Endodermal cell (in vitro differentiated cells): ENCODE measurements around the gene NSMCE1. TPM values are rescaled to one million over a fixed set of nuclear protein-coding genes. Genes with fewer than 3 reads are reported as not detected.

ENCODE experiments used
- DNase-seq: peaks from one replicate; pipeline ENCODE4 v3.0.0-alpha.2; 2017
- H3K27ac ChIP-seq: 2 replicates; pipeline ENCODE4 v1.5.1; 2013; ENCODE audit warnings: mild to moderate bottlenecking, low read depth, low read length, moderate library complexity
- H3K27me3 ChIP-seq: 2 replicates; pipeline ENCODE4 v1.6.1; 2013; ENCODE audit warnings: mild to moderate bottlenecking, low read length, moderate library complexity; ENCODE audit not compliant: insufficient read depth, control insufficient read depth, poor library complexity, severe bottlenecking
- H3K36me3 ChIP-seq: 2 replicates; pipeline ENCODE4 v1.7.0; 2013; ENCODE audit warnings: mild to moderate bottlenecking, low read length, moderate library complexity; ENCODE audit not compliant: control insufficient read depth, insufficient read depth
- H3K4me1 ChIP-seq: one replicate; pipeline ENCODE4 v1.7.0; 2013; ENCODE audit warnings: low read length; ENCODE audit not compliant: control insufficient read depth, insufficient read depth
- H3K4me3 ChIP-seq: 2 replicates; pipeline ENCODE4 v1.5.1; 2013; ENCODE audit warnings: mild to moderate bottlenecking, low read length, moderate library complexity
- H3K9ac ChIP-seq: 2 replicates; pipeline ENCODE4 v1.6.1; 2013; ENCODE audit warnings: mild to moderate bottlenecking, low read length, moderate library complexity; ENCODE audit not compliant: poor library complexity, severe bottlenecking; ENCODE audit errors: extremely low read depth
- H3K9me3 ChIP-seq: 2 replicates; pipeline ENCODE4 v1.6.1; 2013; ENCODE audit warnings: mild to moderate bottlenecking, low read length, moderate library complexity; ENCODE audit not compliant: control insufficient read depth
- H3K27ac Mint-ChIP-seq: 2 replicates; pipeline ENCODE4 v1.8.0; 2020; ENCODE audit warnings: mixed read lengths
- H3K27me3 Mint-ChIP-seq: 2 replicates; pipeline ENCODE4 v1.8.0; 2021; ENCODE audit warnings: mild to moderate bottlenecking, mixed read lengths; ENCODE audit not compliant: insufficient read depth
- H3K36me3 Mint-ChIP-seq: 2 replicates; pipeline ENCODE4 v1.8.0; 2020; ENCODE audit warnings: low read depth, mixed read lengths
- H3K4me1 Mint-ChIP-seq: 2 replicates; pipeline ENCODE4 v1.8.0; 2020; ENCODE audit warnings: mixed read lengths
- H3K4me3 Mint-ChIP-seq: 2 replicates; pipeline ENCODE4 v1.8.0; 2020; ENCODE audit warnings: mild to moderate bottlenecking, moderate library complexity, mixed read lengths
- H3K9me3 Mint-ChIP-seq: 2 replicates; pipeline ENCODE4 v1.8.0; 2020; ENCODE audit warnings: mild to moderate bottlenecking, mixed read lengths
- WGBS, 2 experiments: methylation state at CpG; one replicate each; pipeline versions ENCODE4 v1.1.5 to v1.1.7; 2013; ENCODE audit warnings: missing lambda C conversion rate in 2 of 2, mixed read lengths in 1 of 2; ENCODE audit not compliant: insufficient coverage in 1 of 2, insufficient read length in 1 of 2; 5-methylcytosine and 5-hydroxymethylcytosine counted together
- total RNA-seq, 2 donors: library from RNA; stranded (reverse); fragmentation: NEBNext Ultra II Directional in 1 of 2; extraction: Animal tissue kit (Norgen Biotek cat#: 25700) in 1 of 2; gene quantifications; 2 replicates in 1 of 2; 3 replicates in 1 of 2; pipeline ENCODE4 v1.2.1, GENCODE V29; 2021
- TF ChIP-seq, protein P1 (sequence below): fragments of 200-600 bp; sonication (generic); conservative IDR thresholded peaks from 2 replicates; pipeline ENCODE4 v1.5.0; 2021; ENCODE audit warnings: antibody characterized with exemption, mild to moderate bottlenecking

The NSMCE1 gene
- total RNA-seq, 2 donors from 2014 or later: 22.3 to 22.4 TPM

DNA sequence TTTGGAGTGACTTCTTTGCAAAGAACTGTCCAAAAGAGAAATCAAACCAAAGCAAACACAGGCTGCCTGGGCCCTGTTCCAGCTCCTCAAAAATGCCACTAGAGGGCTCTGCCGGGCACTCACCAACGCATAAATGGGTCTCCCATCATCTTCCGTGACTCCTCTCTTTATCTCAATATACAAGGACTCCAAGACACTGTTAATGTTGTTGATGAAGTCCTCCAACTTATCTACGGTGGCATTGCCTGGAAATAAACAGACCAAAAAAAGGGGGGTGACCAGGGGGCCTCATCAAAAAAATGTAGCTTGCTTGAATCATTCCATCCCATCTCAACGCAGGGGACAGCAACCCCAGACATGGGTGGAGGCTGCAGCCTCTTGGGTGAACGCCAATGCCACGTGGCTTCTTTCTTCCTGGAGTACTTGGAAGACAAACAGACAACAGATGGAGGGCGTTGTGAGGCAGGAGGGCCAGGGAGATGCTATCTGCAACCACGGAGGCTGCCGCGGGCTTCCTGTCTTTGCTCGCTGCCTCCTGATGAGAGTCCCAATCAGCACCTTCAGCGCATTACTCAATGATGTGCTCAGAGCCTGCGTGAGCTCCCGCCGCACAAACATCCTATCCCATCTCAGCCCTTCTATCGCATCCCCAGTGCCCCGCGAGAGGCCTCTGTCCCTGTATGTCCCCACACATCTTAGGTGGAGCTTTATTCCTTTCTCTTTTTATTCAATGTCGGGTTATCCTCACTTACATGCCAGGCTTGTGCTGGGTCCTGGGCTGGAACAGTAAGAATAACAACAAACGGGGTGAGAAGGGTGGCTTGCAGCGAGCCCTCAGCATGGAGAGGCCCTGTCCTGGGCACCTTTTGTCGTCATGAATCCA is 33.3 kb downstream of the NSMCE1 start:
- DNase-seq: peak; percentile 76
- WGBS, 2 experiments: 75 to 77% methylated on average over 11 to 23 of the region's 23 CpGs
- TF ChIP-seq, protein P1, sequence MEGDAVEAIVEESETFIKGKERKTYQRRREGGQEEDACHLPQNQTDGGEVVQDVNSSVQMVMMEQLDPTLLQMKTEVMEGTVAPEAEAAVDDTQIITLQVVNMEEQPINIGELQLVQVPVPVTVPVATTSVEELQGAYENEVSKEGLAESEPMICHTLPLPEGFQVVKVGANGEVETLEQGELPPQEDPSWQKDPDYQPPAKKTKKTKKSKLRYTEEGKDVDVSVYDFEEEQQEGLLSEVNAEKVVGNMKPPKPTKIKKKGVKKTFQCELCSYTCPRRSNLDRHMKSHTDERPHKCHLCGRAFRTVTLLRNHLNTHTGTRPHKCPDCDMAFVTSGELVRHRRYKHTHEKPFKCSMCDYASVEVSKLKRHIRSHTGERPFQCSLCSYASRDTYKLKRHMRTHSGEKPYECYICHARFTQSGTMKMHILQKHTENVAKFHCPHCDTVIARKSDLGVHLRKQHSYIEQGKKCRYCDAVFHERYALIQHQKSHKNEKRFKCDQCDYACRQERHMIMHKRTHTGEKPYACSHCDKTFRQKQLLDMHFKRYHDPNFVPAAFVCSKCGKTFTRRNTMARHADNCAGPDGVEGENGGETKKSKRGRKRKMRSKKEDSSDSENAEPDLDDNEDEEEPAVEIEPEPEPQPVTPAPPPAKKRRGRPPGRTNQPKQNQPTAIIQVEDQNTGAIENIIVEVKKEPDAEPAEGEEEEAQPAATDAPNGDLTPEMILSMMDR: peak; percentile 94
- Mint-ChIP-seq H3K4me1 (peaks cover 11% of the 10 kb centered on the region), H3K27me3 (no peaks in the 10 kb centered on the region), H3K9me3 (no peaks in the 10 kb centered on the region), H3K36me3 (no peaks in the 10 kb centered on the region), H3K27ac (no peak overlapping the region), H3K4me3 (no peak overlapping the region)
- Histone ChIP-seq H3K9ac (no peak overlapping the region), H3K4me3 (no peak overlapping the region), H3K27ac (no peak overlapping the region), H3K36me3 (no peaks in the 10 kb centered on the region), H3K9me3 (no peaks in the 10 kb centered on the region), H3K4me1 (no peaks in the 10 kb centered on the region), H3K27me3 (no peaks in the 10 kb centered on the region)

DNA sequence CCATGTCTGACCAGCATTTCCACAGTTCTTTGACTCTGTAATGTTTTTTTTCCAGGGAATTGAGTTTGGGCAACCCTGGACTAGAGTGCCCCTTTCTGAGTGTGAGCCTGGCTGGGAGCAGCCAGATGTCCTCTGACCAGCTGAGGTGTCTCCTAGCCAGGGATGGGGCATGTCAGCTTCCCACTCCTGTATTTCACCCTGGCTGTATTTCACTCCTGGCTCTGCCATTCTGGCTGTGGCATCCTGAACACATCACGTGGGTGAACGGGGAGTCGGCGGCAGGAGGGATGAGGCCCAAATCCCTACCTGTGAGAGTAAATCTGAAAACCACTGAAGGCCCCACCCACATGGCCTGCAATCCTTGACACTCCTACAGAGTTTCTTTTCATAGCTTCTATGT is 34.0 kb downstream of the NSMCE1 start:
- no peaks in the 10 kb centered on the region for H3K9me3 ChIP-seq
- no peak overlapping the region for H3K4me3 Mint-ChIP-seq
- no peaks in the 10 kb centered on the region for H3K9me3 Mint-ChIP-seq
- H3K9ac ChIP-seq: no peak overlapping the region
- H3K4me3 ChIP-seq: no peak overlapping the region
- H3K4me1 Mint-ChIP-seq: peaks cover 11% of the 10 kb centered on the region
- H3K27me3 Mint-ChIP-seq: no peaks in the 10 kb centered on the region
- no peak overlapping the region for H3K27ac ChIP-seq
- H3K4me1 ChIP-seq: no peaks in the 10 kb centered on the region
- H3K27me3 ChIP-seq: no peaks in the 10 kb centered on the region
- no peak overlapping the region for H3K27ac Mint-ChIP-seq
- TF ChIP-seq, protein P1: no peak
- WGBS, 2 experiments: 38 to 72% methylated on average over 2 to 4 of the region's 4 CpGs
- H3K36me3 Mint-ChIP-seq: no peaks in the 10 kb centered on the region
- H3K36me3 ChIP-seq: no peaks in the 10 kb centered on the region
- no peak for DNase-seq

DNA sequence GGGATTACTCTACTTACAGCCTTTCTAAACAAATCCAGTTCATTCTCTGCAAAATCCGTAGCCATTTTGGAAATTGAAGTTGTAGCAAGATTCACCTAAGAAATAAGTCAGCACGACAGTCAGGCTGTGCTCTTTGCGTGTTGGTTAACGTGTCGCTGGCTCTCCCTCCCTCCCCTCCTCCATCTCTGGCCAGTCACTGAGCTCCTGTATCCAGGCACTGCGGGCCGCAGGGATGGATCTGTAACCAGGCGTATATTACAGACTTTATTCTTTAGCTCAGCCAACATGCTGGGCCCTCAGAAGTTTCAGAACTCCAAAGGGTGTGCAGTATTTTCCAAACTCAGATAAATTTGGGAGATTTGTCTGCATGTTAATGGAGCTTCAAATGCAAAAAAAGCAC is 34.4 kb downstream of the NSMCE1 start:
- Mint-ChIP-seq H3K4me3 (no peak overlapping the region), H3K27me3 (no peaks in the 10 kb centered on the region), H3K4me1 (peaks cover 11% of the 10 kb centered on the region), H3K9me3 (no peaks in the 10 kb centered on the region), H3K36me3 (no peaks in the 10 kb centered on the region), H3K27ac (no peak overlapping the region)
- no peak for DNase-seq
- TF ChIP-seq, protein P1: no peak
- no peak overlapping the region for H3K27ac ChIP-seq
- no peak overlapping the region for H3K4me3 ChIP-seq
- H3K9ac ChIP-seq: no peak overlapping the region
- H3K27me3 ChIP-seq: no peaks in the 10 kb centered on the region
- WGBS, 2 experiments: 84 to 92% methylated on average over 5 to 8 of the region's 8 CpGs
- H3K4me1 ChIP-seq: no peaks in the 10 kb centered on the region
- no peaks in the 10 kb centered on the region for H3K36me3 ChIP-seq
- no peaks in the 10 kb centered on the region for H3K9me3 ChIP-seq
